MCF 10A (cell line): Measurements from ENCODE around the gene FIG4. TPM values are rescaled to one million over a fixed set of nuclear protein-coding genes. Genes with fewer than 3 reads are reported as not detected.

Experiments used
- BruUV-seq: library from RNA; stranded (reverse); fragments of 400-500 nt; replicated peaks from 2 replicates; lab custom pipeline; 2021; lab: Mats Ljungman, UMichigan
- CTCF ChIA-PET: fragments of 300-600 bp; sonication (Branson Sonifier 250); formaldehyde crosslinking; extraction: SDS; loops from one replicate; lab custom pipeline; 2021; ENCODE audit warnings: antibody characterized with exemption, inconsistent platforms; lab: Yijun Ruan, JAX
- POLR2A ChIA-PET: fragments of 300-600, 350-650 bp; sonication (Branson Sonifier 250); formaldehyde crosslinking; extraction: SDS; loops from one replicate; lab custom pipeline; 2020; ENCODE audit warnings: antibody characterized with exemption, inconsistent platforms; lab: Yijun Ruan, JAX
- DNase-seq: peaks from one replicate; pipeline ENCODE4 v3.0.0-alpha.2; 2018; ENCODE audit not compliant: unreplicated experiment
- H3K27ac Mint-ChIP-seq: one replicate; pipeline ENCODE4 v1.8.0; 2022; ENCODE audit warnings: mild to moderate bottlenecking, low read depth, mixed read lengths; ENCODE audit not compliant: unreplicated experiment
- H3K27me3 Mint-ChIP-seq: one replicate; pipeline ENCODE4 v1.8.0; 2022; ENCODE audit warnings: mixed read lengths; ENCODE audit not compliant: insufficient read depth, unreplicated experiment
- H3K36me3 Mint-ChIP-seq: one replicate; pipeline ENCODE4 v1.8.0; 2022; ENCODE audit warnings: mild to moderate bottlenecking, moderate library complexity, mixed read lengths; ENCODE audit not compliant: insufficient read depth, unreplicated experiment
- H3K4me1 Mint-ChIP-seq: one replicate; pipeline ENCODE4 v1.8.0; 2022; ENCODE audit warnings: mixed read lengths; ENCODE audit not compliant: insufficient read depth, unreplicated experiment
- H3K4me3 Mint-ChIP-seq: one replicate; pipeline ENCODE4 v1.8.0; 2022; ENCODE audit warnings: mild to moderate bottlenecking, moderate library complexity, mixed read lengths; ENCODE audit not compliant: unreplicated experiment
- H3K9me3 Mint-ChIP-seq: one replicate; pipeline ENCODE4 v1.8.0; 2022; ENCODE audit warnings: mixed read lengths; ENCODE audit not compliant: unreplicated experiment
- CTCF ChIP-seq: fragments of 200-600 bp; IDR thresholded peaks from one replicate; pipeline ENCODE4 v1.8.0; 2022; ENCODE audit warnings: antibody characterized with exemption, mild to moderate bottlenecking; ENCODE audit not compliant: unreplicated experiment
- intact Hi-C: fragments of 100-400 bp; cut with micrococcal nuclease; formaldehyde crosslinking; loops from 2 replicates; pipeline ENCODE4 v1.14.1; 2022
- total RNA-seq: library from RNA; stranded (reverse); gene quantifications from 2 replicates; pipeline ENCODE4 v1.2.3, GENCODE V29; 2022

FIG4 gene
- total RNA-seq, 1 experiment from 2014 or later = 7.9 TPM

- ChIA-PET CTCF (no interaction called here), POLR2A (no interaction called here)
- no peaks in the 10 kb centered on the region for H3K4me1 Mint-ChIP-seq
- no peak for TF ChIP-seq CTCF
- H3K27ac Mint-ChIP-seq = no peak overlapping the region
- H3K4me3 Mint-ChIP-seq = no peak overlapping the region
- no peaks in the 10 kb centered on the region for H3K36me3 Mint-ChIP-seq
- H3K27me3 Mint-ChIP-seq = no peaks in the 10 kb centered on the region
- H3K9me3 Mint-ChIP-seq = peaks cover 24% of the 10 kb centered on the region
- intact Hi-C loops = no loop called here
- no TSS peak for BruUV-seq
- DNase-seq = no peak
Measured at GRCh38 chr6:109834131-109834530, 143.0 kb downstream of the FIG4 start.

GRCh38 chr6:109834595-109835437, 143.7 kb downstream of the FIG4 start:
- no peaks in the 10 kb centered on the region for H3K4me1 Mint-ChIP-seq
- H3K9me3 Mint-ChIP-seq = peaks cover 19% of the 10 kb centered on the region
- no peaks in the 10 kb centered on the region for H3K36me3 Mint-ChIP-seq
- H3K27me3 Mint-ChIP-seq = no peaks in the 10 kb centered on the region
- no peak for DNase-seq
- ChIA-PET POLR2A (no interaction called here), CTCF (no interaction called here)
- no peak overlapping the region for H3K4me3 Mint-ChIP-seq
- no TSS peak for BruUV-seq
- no peak for TF ChIP-seq CTCF
- no peak overlapping the region for H3K27ac Mint-ChIP-seq
- intact Hi-C loops = no loop called here

- no peak for TF ChIP-seq CTCF
- H3K27me3 Mint-ChIP-seq = no peaks in the 10 kb centered on the region
Measured at GRCh38 chr6:109840034-109840433, 148.9 kb downstream of the FIG4 start.

GRCh38 chr6:109840796-109841195, 149.7 kb downstream of the FIG4 start:
- POLR2A ChIA-PET = interaction anchor here (0.5 to 0.6 kb wide), 2 partner anchors 94 to 134 kb away, joined by 3 to 4 read pairs; no protein-coding TSS in a partner anchor
- no TSS peak for BruUV-seq
- Mint-ChIP-seq H3K27me3 (no peaks in the 10 kb centered on the region), H3K4me1 (no peaks in the 10 kb centered on the region), H3K27ac (no peak overlapping the region), H3K9me3 (no peaks in the 10 kb centered on the region), H3K4me3 (no peak overlapping the region), H3K36me3 (no peaks in the 10 kb centered on the region)
- CTCF ChIA-PET = interaction anchor here (0.8 to 0.9 kb wide), 2 partner anchors 35 to 199 kb away, joined by 3 read pairs; no protein-coding TSS in a partner anchor
- TF ChIP-seq CTCF = no peak
- DNase-seq = no peak
- intact Hi-C loops = no loop called here

More at GRCh38 chr6:109840034-109840433, 148.9 kb downstream of the FIG4 start:
- H3K4me1 Mint-ChIP-seq = no peaks in the 10 kb centered on the region
- ChIA-PET CTCF (no interaction called here), POLR2A (no interaction called here)
- no peak for DNase-seq
- H3K9me3 Mint-ChIP-seq = no peaks in the 10 kb centered on the region
- no TSS peak for BruUV-seq
- no peak overlapping the region for H3K4me3 Mint-ChIP-seq
- no peaks in the 10 kb centered on the region for H3K36me3 Mint-ChIP-seq
- no peak overlapping the region for H3K27ac Mint-ChIP-seq
- intact Hi-C loops = no loop called here
